A549 (cell line): ENCODE measurements around the gene RCHY1. TPM values are rescaled to one million over a fixed set of nuclear protein-coding genes. Genes with fewer than 3 reads are reported as not detected.
"Not testable (repeated sequence)": the region's sequence is repeated elsewhere in the genome, so short reads cannot be mapped to it uniquely, and the experiment has no call there.

Experiments
- ATAC-seq, 2 experiments: fragments of 200-7000 bp in 1 of 2; fragments of >200 bp in 1 of 2; cut with Nextera tagmentation in 1 of 2; cut with Tn5 transposase in 1 of 2; 3 replicates each; pipeline versions ENCODE4 v1.8.0 to v1.9.1; 2018 to 2020; ENCODE audit warnings: mild to moderate bottlenecking in 1 of 2, moderate library complexity in 1 of 2
- CTCF ChIA-PET: fragments of 300-600 bp; sonication (Branson Sonifier 250); formaldehyde crosslinking; extraction: SDS; loops from one replicate; lab custom pipeline; 2021; ENCODE audit warnings: antibody characterized with exemption, inconsistent platforms; lab: Yijun Ruan, JAX
- POLR2A ChIA-PET: fragments of 350-600 bp; formaldehyde crosslinking; extraction: SDS; loops from one replicate; lab custom pipeline; 2021; ENCODE audit warnings: antibody characterized with exemption, inconsistent platforms; lab: Yijun Ruan, JAX
- DNase-seq, 2 experiments: peaks; one replicate each; pipeline versions ENCODE4 v3.0.0 to v3.0.0-alpha.2; 2011 to 2016; ENCODE audit warnings: low read depth in 1 of 2, low spot score in 1 of 2
- FAIRE-seq: peaks from 2 replicates; lab custom pipeline; 2011; peaks lifted over from hg19 to GRCh38; lab: Jason Lieb, UNC
- H3K27ac ChIP-seq, 2 experiments: fragments of >200 bp; sonication (Bioruptor Twin); formaldehyde crosslinking; 3 replicates each; pipeline ENCODE4 v1.5.1; 2016 to 2017
- H3K4me1 ChIP-seq: fragments of >200 bp; sonication (Bioruptor Twin); formaldehyde crosslinking; 3 replicates; pipeline ENCODE4 v1.6.1; 2016
- H3K4me2 ChIP-seq: fragments of >200 bp; sonication (Bioruptor Twin); formaldehyde crosslinking; 3 replicates; pipeline ENCODE4 v1.6.1; 2016
- H3K4me3 ChIP-seq: fragments of >200 bp; sonication (Bioruptor Twin); formaldehyde crosslinking; 3 replicates; pipeline ENCODE4 v1.5.1; 2016
- H3K9me3 ChIP-seq: fragments of >200 bp; sonication (Bioruptor Twin); formaldehyde crosslinking; 3 replicates; pipeline ENCODE4 v1.6.1; 2016
- CEBPB ChIP-seq, 2 experiments: fragments of >200 bp in 1 of 2; sonication (Bioruptor Twin) in 1 of 2; formaldehyde crosslinking in 1 of 2; IDR thresholded peaks; 2 replicates each; pipeline ENCODE4 v1.6.1; 2012 to 2016
- CTCF ChIP-seq: fragments of >200 bp; sonication (Bioruptor Twin); formaldehyde crosslinking; IDR thresholded peaks from 3 replicates; pipeline ENCODE4 v1.5.1; 2016
- FOSB ChIP-seq: fragments of 250-450 bp; sonication (Bioruptor Pico); IDR thresholded peaks from 2 replicates; pipeline ENCODE4 v1.5.0; 2020; ENCODE audit warnings: mild to moderate bottlenecking, moderate library complexity
- KDM5A ChIP-seq: fragments of 200-600 bp; sonication (generic); IDR thresholded peaks from 2 replicates; pipeline ENCODE4 v1.6.1; 2016; ENCODE audit warnings: antibody characterized with exemption, mild to moderate bottlenecking
- REST ChIP-seq: fragments of 200-600 bp; sonication (generic); IDR thresholded peaks from 2 replicates; pipeline ENCODE4 v1.6.1; 2016; ENCODE audit warnings: antibody characterized with exemption, mild to moderate bottlenecking, moderate library complexity
- RNF2 ChIP-seq: fragments of 200-600 bp; sonication (generic); IDR thresholded peaks from 2 replicates; pipeline ENCODE4 v1.6.1; 2016; ENCODE audit warnings: low read depth, mild to moderate bottlenecking, antibody characterized with exemption, moderate library complexity, borderline replicate concordance
- WGBS: methylation state at CpG from one replicate; pipeline ENCODE4 v1.1.6; 2017; ENCODE audit errors: missing lambda C conversion rate; 5-methylcytosine and 5-hydroxymethylcytosine counted together
- polyA plus RNA-seq, 4 experiments: library from polyadenylated mRNA; depleted of rRNA in 3 of 4; stranded (reverse); fragments of >200 nt; fragmentation: RNase III in 1 of 4; extraction: RNeasy Plus Mini Kit Qiagen cat#74134 plus additional on column Dnase treatment in 1 of 4; gene quantifications; 2 replicates in 3 of 4; 3 replicates in 1 of 4; pipeline ENCODE4 v1.2.3, GENCODE V29; 2011 to 2017
- TF ChIP-seq, protein P1 (sequence below): fragments of >200 bp; sonication (Bioruptor Twin); formaldehyde crosslinking; IDR thresholded peaks from 3 replicates; pipeline ENCODE4 v1.6.1; 2016

Gene RCHY1
- polyA plus RNA-seq, 2 of the 4 experiments (the other 2 are of a cell fraction): 19.1 to 27.4 TPM

DNA sequence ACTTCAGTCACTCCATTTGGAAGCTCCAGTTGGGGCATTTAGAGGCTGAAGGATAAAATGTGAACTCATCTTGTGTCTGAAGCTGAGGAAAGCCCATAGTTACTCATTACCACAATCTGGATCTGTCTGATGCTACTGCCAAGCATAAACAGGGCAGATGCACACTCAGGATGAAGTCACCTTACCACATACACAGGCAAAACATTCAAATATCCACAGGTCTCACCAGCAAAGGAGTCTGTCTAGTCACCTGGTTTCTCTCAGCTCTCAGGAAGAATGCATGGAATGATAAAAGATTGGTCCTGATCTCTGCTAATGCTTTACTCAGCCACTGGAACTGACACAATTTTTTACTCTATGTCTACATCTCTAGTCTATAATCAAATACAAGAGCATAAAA is 28.6 kb upstream of the RCHY1 start (continued):
- TF ChIP-seq, protein P1, sequence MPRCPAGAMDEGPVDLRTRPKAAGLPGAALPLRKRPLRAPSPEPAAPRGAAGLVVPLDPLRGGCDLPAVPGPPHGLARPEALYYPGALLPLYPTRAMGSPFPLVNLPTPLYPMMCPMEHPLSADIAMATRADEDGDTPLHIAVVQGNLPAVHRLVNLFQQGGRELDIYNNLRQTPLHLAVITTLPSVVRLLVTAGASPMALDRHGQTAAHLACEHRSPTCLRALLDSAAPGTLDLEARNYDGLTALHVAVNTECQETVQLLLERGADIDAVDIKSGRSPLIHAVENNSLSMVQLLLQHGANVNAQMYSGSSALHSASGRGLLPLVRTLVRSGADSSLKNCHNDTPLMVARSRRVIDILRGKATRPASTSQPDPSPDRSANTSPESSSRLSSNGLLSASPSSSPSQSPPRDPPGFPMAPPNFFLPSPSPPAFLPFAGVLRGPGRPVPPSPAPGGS: no peak
- no peak for TF ChIP-seq KDM5A
- TF ChIP-seq RNF2: no peak
- TF ChIP-seq FOSB (CRISPR knock-in tag): no peak
- TF ChIP-seq CEBPB (IDR thresholded peaks at IDR 0.05): no peak
- no peak for TF ChIP-seq REST
- TF ChIP-seq CTCF: no peak
- TF ChIP-seq, all 56 proteins: peak for 0

DNA sequence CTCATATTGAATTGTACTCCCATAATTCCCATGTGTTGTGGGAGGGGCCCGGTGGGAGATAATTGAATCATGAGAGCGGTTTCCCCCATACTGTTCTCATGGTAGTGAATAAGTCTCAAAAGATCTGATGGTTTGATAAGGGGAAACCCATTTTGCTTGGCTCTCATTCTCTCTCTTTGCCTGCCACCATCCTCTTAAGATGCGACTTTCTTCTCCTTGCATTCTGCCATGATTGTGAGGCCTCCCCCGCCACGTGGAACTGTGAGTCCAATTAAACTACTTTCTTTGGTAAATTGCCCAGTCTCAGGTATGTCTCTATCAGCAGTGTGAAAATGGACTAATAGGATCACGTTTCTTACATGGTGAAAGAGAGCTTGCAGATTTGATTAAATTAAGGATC is 23.1 kb upstream of the RCHY1 start:
- H3K9me3 ChIP-seq, H3K4me3 ChIP-seq, DNase-seq, ATAC-seq, H3K4me1 ChIP-seq, H3K4me2 ChIP-seq, POLR2A ChIA-PET, CTCF ChIA-PET, H3K27ac ChIP-seq, FAIRE-seq: not testable (repeated sequence)
- 90% methylated on average over 6 of the region's 6 CpGs for WGBS

- H3K4me1 ChIP-seq, H3K4me3 ChIP-seq, FAIRE-seq, H3K9me3 ChIP-seq, H3K4me2 ChIP-seq, DNase-seq, POLR2A ChIA-PET, CTCF ChIA-PET, H3K27ac ChIP-seq, ATAC-seq: not testable (repeated sequence)
Observed at GRCh38 chr4:75533926-75534325, 19.7 kb upstream of the RCHY1 start.

DNA sequence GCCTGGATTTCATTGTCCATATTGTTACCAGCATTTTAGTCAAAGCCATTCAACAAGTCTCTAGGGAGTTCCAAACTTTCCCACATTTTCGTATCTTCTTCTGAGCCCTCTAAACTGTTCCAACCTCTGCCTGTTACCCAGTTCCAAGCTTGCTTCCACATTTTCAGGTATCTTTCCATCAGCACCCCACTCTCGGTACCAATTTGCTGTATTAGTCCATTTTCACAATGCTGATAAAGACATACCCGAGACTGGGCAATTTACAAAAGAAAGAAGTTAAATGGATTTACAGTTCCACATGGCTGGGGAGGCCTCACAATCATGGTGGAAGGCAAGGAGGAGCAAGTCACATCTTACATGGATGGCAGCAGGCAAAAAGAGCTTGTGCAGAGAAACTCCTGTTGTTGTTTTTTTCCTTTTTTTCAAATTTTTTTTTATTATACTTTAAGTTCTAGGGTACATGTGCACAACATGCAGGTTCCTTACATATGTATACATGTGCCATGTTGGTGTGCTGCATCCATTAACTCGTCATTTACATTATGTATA is 19.2 kb upstream of the RCHY1 start:
- DNase-seq, POLR2A ChIA-PET, H3K27ac ChIP-seq, H3K4me1 ChIP-seq, H3K4me3 ChIP-seq, ATAC-seq, H3K9me3 ChIP-seq, H3K4me2 ChIP-seq, CTCF ChIA-PET, FAIRE-seq: not testable (repeated sequence)
- 97% methylated on average over 4 of the region's 4 CpGs for WGBS

DNA sequence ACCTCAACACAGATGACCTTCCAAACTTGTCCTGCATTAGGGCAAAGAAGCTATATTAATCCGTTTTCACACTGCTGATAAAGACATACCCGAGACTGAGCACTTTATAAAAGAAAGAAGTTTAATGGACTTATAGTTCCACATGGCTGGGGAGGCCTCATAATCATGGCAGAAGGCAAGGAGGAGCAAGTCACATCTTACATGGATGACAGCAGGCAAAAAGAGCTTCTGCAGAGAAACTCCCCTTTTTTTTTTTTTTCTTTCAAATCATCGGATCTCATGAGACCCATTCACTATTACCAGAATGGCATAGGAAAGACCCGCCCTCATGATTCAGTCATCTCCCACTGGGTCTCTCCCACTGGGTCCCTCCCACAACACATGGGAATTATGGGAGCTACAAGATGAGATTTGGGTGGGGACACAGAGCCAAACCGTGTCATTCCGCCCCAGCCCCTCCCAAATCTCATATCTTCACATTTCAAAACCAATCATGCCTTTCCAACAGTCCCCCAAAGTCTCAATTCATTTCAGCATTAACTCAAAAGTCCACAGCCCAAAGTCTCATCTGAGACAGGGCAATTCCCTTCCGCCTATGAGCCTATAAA is 17.4 kb upstream of the RCHY1 start:
- H3K4me1 ChIP-seq, ATAC-seq, H3K9me3 ChIP-seq, H3K27ac ChIP-seq, DNase-seq, FAIRE-seq, POLR2A ChIA-PET, H3K4me3 ChIP-seq, H3K4me2 ChIP-seq: not testable (repeated sequence)
- WGBS: 90% methylated on average over 7 of the region's 7 CpGs
- CTCF ChIA-PET: interaction anchor here (1.2 kb wide), 1 partner anchor 10 kb away, joined by 3 read pairs; no protein-coding TSS in a partner anchor
